GM19324 (cell line): ENCODE data around the gene FAM174C.

Experiments
- ATAC-seq: cut with Tn5 transposase; IDR thresholded peaks from one replicate; pipeline ENCODE4 v1.9.1; 2021; ENCODE audit warnings: mild to moderate bottlenecking, moderate library complexity; ENCODE audit not compliant: unreplicated experiment, low FRiP score

The FAM174C gene

DNA sequence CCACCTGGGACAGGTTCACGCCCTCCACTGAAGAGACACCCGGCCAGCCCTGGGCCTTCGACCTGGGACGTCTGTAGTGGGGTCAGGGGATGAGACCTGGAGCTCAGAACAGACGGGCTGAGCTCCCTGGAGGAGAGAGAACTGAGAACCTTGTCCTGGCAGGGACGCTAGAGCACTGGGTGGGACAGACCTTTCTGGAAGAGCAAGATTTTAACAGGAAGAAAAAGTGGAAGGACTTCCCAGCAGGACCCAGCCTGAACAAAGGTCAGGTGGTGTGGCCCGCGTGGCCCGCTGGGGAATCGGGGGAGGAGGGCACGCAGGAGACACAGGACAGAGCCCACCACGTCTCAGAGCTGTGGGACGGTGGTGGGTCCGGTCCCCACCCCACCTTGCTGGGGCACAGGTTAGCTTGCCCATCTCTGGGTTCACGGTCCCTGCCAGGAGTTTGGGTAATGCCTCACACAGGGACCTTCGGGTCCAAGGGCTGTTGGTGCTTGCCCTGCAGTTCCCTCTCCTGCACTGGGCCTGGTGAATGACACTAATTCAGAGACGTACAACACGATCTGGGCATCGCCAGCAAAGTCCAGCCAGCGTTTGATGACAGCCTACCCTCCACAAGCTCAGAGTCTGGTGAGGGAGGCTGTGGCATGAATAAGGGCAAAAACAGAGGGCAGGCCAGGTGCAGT, 9.1 kb downstream of the FAM174C start:
- ATAC-seq, result no peak

DNA sequence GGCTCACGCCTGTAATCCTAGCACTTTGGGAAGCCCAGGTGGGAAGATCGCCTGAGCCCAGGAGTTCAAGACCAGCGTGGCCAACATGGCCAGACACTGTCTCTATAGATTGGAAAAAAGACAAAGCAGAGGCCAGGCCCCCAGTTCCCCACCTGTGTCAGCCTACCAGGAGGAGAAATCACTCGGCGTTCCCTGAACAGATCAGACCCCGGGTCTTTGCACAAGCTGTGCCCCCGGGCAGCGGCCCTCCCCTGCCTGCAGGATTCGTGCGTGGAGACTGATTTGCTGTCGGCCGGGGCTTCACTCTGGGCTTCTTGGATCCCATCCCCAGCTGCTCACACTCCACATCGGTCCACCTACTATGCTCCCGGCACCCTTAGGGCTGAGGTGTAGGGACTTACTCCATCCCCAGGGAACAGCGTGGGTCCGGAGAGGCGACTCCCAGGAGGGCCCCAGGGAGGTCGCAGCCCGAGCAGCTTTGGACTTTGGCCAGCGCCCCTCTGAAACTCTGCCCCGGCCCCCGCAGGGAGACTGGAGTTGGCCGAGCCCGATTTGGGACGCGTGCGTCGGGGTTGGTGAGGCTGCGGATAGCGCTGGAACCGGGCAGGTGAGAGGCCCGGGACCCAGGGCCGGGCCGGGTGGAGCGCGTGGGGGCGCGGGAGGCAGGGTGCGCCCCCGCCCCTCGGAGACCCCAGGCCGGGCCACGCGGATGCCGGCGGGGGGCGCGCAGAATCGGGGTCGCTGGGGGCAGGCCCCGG, 9.8 kb downstream of the FAM174C start:
- no peak for ATAC-seq

DNA sequence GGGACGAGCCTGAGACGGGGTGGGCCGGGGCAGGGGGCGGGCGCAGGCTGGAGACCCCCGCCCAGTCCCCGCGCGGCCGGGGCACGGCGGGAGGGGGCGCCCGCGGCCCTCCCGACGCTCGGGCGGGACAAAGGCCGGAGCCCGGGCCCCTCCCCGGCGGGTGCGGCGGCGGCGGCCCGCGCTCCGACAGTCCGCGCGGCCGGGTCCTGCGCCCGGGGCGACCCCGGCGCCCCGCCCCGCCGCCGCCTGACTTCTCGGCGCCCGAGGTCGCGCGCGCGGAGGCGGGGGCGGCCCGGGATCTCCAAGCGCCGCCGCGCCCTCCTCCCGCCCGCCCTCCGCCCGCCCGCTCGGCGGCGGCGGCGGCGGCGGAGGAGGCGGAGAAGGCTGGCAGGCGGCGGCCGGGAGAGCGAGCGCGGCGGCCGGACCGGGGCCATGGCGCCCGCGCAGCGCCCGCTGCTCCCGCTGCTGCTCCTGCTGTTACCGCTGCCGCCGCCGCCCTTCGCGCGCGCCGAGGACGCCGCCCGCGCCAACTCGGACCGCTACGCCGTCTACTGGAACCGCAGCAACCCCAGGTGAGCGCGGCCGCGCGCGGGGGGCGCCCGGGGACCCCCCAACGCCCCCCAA, 10.5 kb downstream of the FAM174C start, which contains the start of gene EFNA2:
Gene EFNA2 (plus strand): TSS at position 137 of the 624 bp plus-strand sequence. CDS start 296 bp downstream, at position 433.
- no peak for ATAC-seq

DNA sequence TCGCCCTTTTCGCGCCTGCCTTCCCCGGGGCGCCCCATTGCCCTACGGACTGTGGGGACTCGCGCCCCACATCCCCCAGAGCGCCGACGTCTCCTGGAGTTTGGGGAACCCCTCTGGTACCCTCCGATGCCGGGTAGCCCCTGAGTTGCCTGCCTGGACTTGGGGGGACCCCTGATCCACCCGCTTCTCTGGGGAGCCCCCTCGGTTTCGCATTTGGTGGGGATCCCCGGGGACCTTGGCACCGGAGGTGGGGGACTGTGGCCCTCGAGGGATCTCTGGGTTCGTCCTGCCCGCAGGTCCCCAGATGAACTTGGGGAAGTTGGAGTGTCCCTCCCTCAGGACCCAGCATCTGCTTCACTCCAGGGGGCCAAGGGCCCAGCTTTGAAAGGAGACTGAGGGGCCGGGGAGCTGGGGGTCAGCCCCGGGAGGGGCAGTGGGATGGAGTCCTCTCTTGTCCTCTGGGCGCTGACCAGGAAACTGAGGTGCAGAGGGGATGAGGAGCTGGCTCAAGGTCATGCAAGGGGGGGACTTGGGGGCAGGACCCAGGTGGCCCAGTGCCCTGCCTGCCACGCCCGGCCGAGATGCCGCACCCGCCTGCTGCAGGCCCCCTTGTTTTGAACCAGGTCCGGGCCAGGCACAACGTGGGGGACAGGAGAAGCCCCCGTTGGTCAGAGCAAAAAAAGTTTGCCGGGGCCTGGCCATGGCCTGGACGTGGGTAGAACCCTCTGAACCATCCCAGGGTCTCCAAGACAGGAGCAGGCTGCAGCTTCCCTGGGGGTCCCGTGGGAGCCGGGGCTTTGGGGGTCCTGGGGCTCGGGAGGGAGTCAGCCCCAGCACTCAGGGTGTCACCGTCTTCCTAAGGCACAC, 11.4 kb downstream of the FAM174C start:
- no peak for ATAC-seq

DNA sequence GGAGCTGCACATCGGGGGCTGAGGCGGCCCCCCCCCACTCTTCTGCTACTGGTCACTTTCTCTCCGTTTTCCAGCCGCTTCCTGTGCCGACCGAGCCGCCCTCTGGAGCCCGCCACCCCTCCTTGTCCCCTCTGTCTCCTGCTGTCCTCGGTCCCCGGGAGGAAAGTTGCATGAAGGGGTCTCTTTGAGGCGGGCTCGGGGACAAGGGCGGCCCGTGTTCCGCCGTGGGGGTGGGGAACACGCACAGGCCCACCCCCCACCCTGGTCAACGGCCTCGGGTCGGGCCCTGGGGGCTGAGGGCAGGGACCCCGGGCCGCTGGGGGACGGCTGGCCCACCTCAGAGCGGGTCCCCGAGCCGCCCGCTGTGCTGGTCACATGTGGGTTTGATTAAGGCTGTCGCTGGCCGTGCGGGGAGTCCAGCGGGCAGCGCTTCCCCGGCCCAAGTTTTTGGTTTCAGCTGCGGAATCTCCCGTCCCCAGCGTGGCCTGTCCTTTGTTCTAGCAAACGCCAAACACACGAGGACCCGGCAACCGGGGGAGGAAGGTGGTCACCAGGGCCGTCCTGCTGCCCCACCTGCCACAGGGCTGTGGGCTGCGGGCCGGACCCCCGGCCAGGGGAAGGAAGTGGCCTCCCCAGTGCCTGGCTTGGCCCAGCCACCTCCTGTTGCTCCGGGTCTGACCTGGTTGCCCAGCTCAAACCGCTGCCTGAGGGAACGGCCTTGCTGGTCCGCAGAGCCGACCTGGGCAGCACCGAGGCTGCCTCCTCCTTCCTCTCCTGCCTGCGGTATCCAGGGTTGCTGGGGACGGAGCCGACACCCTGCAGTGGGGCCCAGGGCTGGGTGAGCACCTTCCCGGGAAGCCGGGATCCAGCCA, 12.3 kb downstream of the FAM174C start:
- no peak for ATAC-seq

DNA sequence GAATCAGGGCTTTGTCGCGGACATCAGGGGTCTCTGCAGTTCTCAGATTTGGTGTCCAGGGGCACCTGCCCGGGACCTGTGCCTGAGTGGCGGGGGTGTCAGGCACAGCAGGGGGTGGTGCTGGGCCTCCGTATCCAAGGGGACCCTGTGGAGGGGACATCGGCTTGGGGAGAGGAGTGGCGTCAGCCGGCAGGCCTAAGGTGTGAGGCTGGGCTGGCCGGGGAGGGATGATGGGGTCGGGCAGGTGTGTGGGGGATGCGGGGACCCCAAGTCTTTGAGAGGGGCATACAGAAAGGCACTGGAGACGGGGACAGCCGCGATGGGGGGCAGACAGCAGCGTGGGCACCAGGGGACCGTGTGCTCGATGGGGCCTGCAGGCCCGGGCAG, 12.9 kb downstream of the FAM174C start:
- ATAC-seq, result no peak

DNA sequence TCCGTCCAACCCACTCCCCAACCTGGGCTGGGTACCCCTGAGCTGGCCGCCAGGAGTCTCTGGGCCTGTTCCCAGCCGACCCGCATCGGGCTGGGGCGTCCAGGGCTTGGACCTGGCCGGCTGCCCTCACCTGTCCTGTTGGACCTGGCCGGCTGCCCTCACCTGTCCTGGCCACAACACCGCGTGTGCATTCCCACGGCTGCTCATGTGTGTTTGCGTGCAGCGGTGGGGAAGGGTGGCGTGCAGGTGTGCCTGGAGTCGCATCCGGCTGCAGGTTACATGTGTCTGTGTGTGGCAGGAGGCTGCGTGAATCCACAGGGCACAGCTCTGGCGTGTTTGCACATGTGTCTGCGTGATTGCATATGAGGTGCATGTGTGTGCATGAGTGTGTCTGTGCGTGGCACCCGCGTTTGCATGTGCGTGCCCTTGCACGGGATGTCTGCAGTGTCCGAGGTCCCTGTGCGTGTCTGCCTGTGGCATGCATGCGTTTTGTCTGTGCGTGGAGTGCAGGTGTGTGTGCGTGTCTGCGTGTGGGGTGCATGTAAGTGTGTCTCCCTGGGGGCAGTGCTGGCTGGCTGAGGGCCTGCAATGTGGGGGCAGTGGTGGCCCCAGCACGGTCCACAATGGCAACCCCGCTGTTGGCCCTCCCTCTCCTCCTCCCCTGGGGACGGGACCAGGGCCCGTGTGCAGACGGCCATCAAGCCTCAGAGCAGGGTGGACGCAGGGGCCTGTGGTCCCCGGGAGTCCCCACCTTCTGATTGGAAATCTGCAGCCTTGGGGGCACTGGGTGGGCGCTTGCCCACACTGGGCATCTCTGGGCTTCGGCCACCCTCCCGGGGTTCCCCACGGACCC, 13.7 kb downstream of the FAM174C start:
- no peak for ATAC-seq

DNA sequence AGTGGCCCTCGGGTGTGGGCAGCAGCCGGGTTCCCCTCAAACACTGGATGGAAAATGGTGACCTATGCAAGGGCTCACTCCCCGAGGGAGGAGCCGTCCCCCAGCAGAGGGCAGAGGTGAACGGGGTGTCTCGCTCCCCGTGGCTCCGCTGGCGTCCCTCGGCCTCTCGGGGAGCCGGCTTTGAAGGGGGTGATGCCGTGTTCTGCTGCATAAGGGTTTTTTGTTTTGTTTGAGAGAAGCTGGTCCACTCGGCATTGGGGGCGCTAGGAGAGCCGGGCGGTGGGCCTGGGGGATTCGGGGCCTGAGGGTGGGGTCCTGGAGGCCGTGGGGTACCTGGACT, 14.3 kb downstream of the FAM174C start:
- no peak for ATAC-seq

DNA sequence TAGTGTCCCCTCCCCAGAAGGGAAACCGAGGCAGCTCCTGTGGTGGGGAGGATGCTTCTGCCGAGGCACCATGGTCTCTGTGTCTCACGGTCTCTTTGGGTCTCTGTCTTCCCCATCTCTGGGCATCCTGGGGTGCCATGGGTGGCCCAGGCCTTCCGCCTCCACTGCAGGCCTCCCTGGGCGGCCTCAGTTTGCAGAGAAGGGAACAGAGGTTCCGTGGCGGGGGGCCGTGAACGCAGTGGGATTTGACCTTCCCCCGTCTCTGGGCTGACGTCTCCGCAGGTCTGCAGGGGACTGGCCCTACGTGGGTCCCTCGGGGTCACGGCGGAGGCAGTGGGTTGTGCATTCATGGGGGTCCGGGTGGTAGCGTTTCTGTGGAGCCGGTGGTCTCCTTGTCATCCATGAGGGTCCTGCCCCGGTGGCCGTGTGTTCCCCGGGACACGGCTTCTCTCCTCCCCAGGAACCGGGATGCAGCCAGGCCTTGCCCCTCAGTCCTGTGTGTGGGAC, 14.9 kb downstream of the FAM174C start:
- ATAC-seq, result no peak

DNA sequence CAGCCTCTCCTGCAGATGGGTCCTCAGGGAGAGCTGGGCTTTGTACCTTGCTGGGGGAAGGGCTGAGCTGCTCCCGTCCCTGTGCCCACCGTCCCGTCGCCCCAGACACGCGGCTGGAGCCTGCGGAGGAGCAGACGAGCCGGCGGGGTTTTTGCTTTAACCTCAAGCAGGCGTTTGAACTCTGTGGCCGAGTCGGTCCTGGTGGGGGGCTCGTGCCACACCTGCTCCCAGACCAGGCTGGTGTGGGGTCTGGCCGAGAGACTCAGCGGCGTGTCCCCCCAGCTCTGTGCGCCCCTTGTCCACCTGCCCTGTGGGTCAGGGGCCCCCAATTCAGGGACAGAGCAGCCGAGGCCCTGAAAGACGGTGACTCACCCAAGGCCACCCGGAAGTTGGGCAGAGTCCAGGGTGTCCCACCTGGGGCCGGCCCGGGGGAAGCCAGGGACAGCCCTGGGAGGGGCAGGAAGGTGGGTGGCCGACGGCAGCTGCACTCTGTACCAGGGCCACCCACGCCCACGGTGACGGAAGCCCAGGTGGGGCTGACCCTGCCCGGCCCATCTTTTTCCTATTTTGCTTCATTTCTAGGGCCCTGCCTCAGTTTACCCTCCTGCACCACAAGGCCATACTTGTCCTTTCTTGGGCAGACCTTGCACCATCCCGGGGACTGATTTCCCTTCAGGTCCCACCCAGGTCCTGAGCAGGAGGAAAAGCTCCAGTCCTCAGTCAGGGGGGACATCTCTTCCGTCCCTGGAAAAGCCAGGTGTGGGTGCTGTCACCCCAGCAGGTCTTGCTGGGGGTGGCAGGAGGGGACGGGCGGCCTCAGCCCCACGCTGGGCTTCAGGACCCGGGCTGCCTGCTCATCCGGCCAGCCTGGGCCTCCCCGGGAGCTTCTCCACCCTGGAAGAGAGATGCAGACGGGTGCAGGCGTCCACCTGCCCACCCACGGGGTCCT, 15.6 kb downstream of the FAM174C start:
- ATAC-seq, result no peak

DNA sequence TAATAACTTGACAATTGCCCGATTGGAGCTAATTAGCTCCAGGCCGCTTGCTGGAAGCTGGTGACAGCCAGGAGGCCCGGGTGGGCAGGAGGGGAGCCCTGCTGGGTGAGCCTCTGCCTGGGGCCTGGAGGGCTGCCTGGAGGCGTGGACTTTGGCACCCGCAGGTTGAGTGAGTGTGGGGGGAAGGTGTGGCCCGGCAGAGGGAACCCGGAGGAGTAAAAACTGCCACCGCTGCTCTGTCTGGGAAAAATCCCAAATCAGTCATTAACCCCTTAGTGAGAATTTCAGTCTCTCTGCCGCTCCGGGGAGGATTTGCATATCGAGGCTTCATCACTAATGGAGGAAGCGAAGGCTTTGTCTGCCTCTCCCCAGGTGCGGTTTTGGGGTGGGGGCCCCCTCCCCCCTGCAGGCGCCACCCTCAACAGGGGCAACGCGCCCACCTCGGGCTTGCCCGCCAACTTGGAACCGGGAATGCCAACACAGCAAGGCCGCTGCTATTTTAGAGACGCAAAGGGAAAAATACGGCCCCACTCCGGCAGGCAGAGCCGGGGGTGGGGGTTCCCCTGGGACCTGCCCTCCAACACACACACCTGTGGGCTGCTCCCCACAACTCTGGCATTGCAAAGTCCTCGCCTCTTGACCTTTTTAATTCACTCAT, 16.6 kb downstream of the FAM174C start:
- no peak for ATAC-seq

DNA sequence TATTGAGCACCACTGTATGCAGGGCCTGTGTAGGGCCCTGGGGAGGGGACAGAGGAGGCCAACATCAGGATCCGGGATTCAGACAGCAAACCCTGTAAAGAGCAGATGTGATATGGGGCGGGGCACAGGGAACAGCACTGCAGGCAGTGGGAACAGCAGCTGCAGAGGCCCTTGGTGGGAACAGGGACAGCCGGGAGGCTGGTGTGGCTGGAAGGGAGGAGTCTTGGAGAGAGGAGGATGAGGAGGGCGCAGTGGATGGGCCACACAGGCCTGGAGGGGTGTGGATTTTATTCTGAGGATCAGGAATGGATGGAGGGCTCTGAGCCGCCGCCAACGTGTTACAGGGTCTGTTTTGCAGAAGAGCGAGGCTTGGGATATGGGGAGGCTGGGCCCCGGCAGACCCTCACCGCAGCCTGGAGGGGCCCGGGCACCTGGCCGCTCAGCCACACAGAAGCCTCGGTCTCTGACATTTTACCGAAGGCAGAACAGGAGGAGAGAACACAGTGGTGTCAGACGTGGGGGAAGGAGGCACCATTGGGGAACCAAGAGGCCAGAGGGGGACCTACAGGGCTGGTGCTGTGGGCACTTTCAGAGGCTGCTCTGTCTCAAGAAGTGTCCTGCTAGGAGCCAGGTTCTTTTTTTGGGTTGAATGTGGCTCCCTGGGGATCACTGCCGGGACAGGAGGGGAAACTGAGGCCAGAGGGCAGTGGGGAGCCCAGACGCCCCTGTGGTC, 17.3 kb downstream of the FAM174C start:
- no peak for ATAC-seq

DNA sequence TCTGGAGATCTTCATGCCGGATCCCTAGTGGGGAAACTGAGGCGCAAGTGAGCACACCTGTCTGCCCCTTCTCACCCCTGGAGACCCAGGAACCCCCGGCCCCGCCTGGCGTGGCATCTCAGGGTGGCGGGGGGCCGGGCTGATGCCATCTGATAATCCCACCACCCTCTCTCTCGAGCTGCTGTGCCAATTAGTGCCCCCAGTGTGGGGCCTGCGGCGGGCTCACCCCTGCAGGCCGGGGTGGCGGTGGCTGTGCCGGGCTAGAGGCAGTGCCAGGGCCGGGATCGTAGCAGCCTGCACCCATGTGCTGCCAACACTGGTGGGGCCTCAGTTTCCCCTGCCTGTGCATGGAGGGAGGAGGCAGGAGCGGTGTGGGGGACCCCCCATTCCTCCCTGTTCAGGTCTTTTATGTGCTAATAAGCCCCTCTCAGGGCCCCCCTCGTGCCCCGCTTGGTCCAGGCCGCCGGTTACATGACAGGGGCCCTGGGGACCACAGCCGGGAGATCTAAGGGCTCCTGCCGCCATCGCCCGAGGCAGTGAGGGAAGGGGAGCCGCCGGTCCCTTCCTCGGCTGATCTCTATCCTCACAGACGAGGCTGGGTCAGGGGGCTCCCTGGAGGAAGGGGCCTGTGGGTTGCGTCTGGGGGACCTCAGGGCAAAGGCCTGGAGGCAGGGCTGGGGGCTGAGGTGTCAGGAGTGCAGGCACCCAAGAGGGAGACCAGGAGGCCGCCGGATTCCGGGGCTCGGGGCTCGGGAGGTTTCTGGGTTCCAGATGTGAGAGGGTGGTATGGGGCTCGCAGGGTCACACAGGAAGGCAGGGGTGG, 18.7 kb downstream of the FAM174C start:
- ATAC-seq, result no peak

DNA sequence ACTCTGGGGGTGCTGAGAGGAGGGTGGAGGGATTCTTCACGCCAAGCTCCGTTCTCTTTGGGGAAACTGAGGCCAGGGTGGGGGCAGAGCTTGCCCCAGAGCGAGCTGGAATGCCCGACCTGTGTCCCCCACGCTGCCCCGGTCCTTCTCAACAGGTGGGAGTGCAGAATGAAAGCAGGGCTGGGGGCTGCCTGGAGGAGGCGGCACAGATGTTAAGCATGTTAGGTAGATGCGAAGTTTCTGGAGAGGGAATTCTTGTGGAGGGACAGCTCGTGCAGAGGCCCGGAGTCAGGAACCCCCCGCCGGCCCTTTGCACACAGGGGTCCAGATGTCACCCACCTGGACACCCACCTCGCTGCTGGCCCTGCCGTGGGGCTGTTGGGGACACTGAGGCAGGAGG, 19.4 kb downstream of the FAM174C start:
- no peak for ATAC-seq

DNA sequence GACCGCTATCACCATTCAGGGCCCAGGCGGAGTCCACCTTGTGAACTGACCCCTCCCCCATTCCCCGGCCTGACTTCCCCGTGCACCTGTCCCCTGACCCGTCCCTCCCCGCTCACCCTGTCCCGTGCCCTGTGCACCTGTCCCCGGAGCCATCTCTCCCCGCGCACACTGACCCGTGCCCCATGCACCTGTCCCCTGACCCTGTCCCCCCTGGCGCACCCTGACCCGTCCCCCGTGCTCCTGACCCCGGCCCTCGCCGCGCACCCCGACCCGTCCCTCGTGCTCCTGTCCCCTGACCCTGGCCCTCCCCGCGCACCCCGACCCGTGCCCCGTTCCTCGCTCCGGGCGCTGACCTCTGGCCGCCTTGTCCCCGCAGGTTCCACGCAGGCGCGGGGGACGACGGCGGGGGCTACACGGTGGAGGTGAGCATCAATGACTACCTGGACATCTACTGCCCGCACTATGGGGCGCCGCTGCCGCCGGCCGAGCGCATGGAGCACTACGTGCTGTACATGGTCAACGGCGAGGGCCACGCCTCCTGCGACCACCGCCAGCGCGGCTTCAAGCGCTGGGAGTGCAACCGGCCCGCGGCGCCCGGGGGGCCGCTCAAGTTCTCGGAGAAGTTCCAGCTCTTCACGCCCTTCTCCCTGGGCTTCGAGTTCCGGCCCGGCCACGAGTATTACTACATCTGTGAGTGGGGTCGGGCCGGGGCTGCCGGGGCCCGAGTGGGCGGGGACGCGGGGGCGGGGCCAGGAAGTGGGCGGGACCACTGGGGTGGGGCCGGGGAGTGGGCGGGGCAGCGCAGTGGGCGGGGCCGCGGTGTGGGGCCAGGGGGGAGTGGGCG, 20.1 kb downstream of the FAM174C start:
- ATAC-seq, result no peak
